DND-41 (cell line): ENCODE measurements around the gene HSCB.
"Not testable (repeated sequence)": the region's sequence is repeated elsewhere in the genome, so short reads cannot be mapped to it uniquely, and the experiment has no call there.

ENCODE experiments used
- ATAC-seq: fragments of 200-7000 bp; cut with Tn5 transposase; 3 replicates; pipeline ENCODE4 v1.9.1; 2021; ENCODE audit warnings: low read depth; ENCODE audit not compliant: insufficient read depth
- DNase-seq: peaks from one replicate; pipeline ENCODE4 v3.0.0-alpha.2; 2020
- H2AFZ ChIP-seq: 2 replicates; pipeline ENCODE4 v1.6.0; 2012; ENCODE audit warnings: low read depth, low read length
- H3K27ac ChIP-seq: 2 replicates; pipeline ENCODE4 v1.5.1; 2012; ENCODE audit warnings: low read length, inconsistent platforms
- H3K27me3 ChIP-seq: fragments of 200-600 bp; sonication (generic); 2 replicates; pipeline ENCODE4 v1.6.0; 2012; ENCODE audit warnings: low read length, mild to moderate bottlenecking, inconsistent platforms; ENCODE audit not compliant: insufficient read depth, poor library complexity
- H3K36me3 ChIP-seq: 2 replicates; pipeline ENCODE4 v1.5.1; 2012; ENCODE audit warnings: low read length, inconsistent platforms; ENCODE audit not compliant: insufficient read depth
- H3K4me1 ChIP-seq: 2 replicates; pipeline ENCODE4 v1.5.1; 2012; ENCODE audit warnings: mild to moderate bottlenecking, low read length; ENCODE audit not compliant: insufficient read depth
- H3K4me2 ChIP-seq: 2 replicates; pipeline ENCODE4 v1.6.0; 2012; ENCODE audit warnings: mild to moderate bottlenecking, moderate library complexity, low read length, inconsistent platforms; ENCODE audit not compliant: insufficient read depth
- H3K4me3 ChIP-seq, 2 experiments: fragments of 200-600 bp in 1 of 2; shearing (Covaris generic) in 1 of 2; 2 replicates each; pipeline ENCODE4 v1.5.1; 2012 to 2016; ENCODE audit warnings: inconsistent platforms in 2 of 2, low read length in 2 of 2, mild to moderate bottlenecking in 2 of 2, low read depth in 1 of 2, moderate library complexity in 1 of 2
- H3K79me2 ChIP-seq: 2 replicates; pipeline ENCODE4 v1.6.0; 2012; ENCODE audit warnings: low read length, inconsistent platforms; ENCODE audit not compliant: insufficient read depth
- H3K9ac ChIP-seq: 2 replicates; pipeline ENCODE4 v1.6.0; 2012; ENCODE audit warnings: low read depth, mild to moderate bottlenecking, inconsistent platforms, low read length, moderate library complexity
- H3K9me3 ChIP-seq: 2 replicates; pipeline ENCODE4 v1.5.1; 2012; ENCODE audit warnings: low read length, moderate library complexity, mild to moderate bottlenecking, inconsistent platforms; ENCODE audit not compliant: insufficient read depth, severe bottlenecking
- H4K20me1 ChIP-seq: 2 replicates; pipeline ENCODE4 v1.6.0; 2012; ENCODE audit warnings: low read length; ENCODE audit not compliant: insufficient read depth
- CTCF ChIP-seq: IDR thresholded peaks from 2 replicates; pipeline ENCODE4 v1.5.1; 2012; ENCODE audit warnings: borderline replicate concordance, low read length, moderate library complexity, mild to moderate bottlenecking; ENCODE audit not compliant: poor library complexity, severe bottlenecking; ENCODE audit errors: extremely low read depth
- EZH2 ChIP-seq: IDR thresholded peaks from 3 replicates; pipeline ENCODE4 v1.6.1; 2012; ENCODE audit warnings: borderline replicate concordance, low read depth, mild to moderate bottlenecking, moderate library complexity, low read length, inconsistent platforms; ENCODE audit not compliant: severe bottlenecking

Gene HSCB

GRCh38 chr22:28800308-28801041 lies 58.6 kb downstream of the HSCB start, which contains the start of gene XBP1:
TSS of gene XBP1 (minus strand) at chr22:28800569.
- H3K4me1 ChIP-seq = peaks cover 65% of the 10 kb centered on the region
- TF ChIP-seq EZH2 (no peak), CTCF (no peak)
- H2AFZ ChIP-seq = 0 out of 2 replicates have a peak within 1 kb of the TSS, but pooled peaks have one; percentile 1
- ATAC-seq (peak; percentile 79), DNase-seq (peak; percentile 91)
- peaks cover 47% of the 10 kb centered on the region for H3K36me3 ChIP-seq
- peak within 1 kb of the TSS; percentile 99 for H3K27ac ChIP-seq
- no peaks in the 10 kb centered on the region for H3K27me3 ChIP-seq
- no peaks in the 10 kb centered on the region for H3K9me3 ChIP-seq
- peaks cover 34% of the 10 kb centered on the region for H4K20me1 ChIP-seq
- peak within 1 kb of the TSS; percentile 65 to 71 for H3K4me3 ChIP-seq
- peaks cover 91% of the 10 kb centered on the region for H3K79me2 ChIP-seq
- peak within 1 kb of the TSS; percentile 64 for H3K4me2 ChIP-seq
- peak within 1 kb of the TSS; percentile 98 for H3K9ac ChIP-seq

- H3K79me2 ChIP-seq = peaks cover 87% of the 10 kb centered on the region
- DNase-seq (peak; percentile 90), ATAC-seq (peak; percentile 64)
- no peaks in the 10 kb centered on the region for H3K27me3 ChIP-seq
- no peaks in the 10 kb centered on the region for H3K9me3 ChIP-seq
- peaks cover 63% of the 10 kb centered on the region for H3K4me1 ChIP-seq
- peak overlapping the region; percentile 65 to 71 for H3K4me3 ChIP-seq
- H3K4me2 ChIP-seq = peak overlapping the region; percentile 64
- H4K20me1 ChIP-seq = peaks cover 19% of the 10 kb centered on the region
- TF ChIP-seq EZH2 = no peak
- no peak for TF ChIP-seq CTCF
- peak overlapping the region; percentile 99 for H3K27ac ChIP-seq
- H3K36me3 ChIP-seq = peaks cover 31% of the 10 kb centered on the region
- peak overlapping the region; percentile 98 for H3K9ac ChIP-seq
- H2AFZ ChIP-seq = no peak overlapping the region
These were observed 60.2 kb downstream of the HSCB start for GRCh38 chr22:28801845-28802594.

- Histone ChIP-seq H3K27me3 (no peaks in the 10 kb centered on the region), H3K4me1 (peaks cover 60% of the 10 kb centered on the region), H2AFZ (no peak overlapping the region), H3K9me3 (no peaks in the 10 kb centered on the region), H3K27ac (peak overlapping the region; percentile 99), H3K36me3 (peaks cover 26% of the 10 kb centered on the region), H3K4me2 (peak overlapping the region; percentile 64), H3K9ac (peak overlapping the region; percentile 98), H3K4me3 (peak overlapping the region in 1 of 2 experiments; percentile 65; a peak in 2 of 4 replicates), H4K20me1 (peaks cover 14% of the 10 kb centered on the region), H3K79me2 (peaks cover 87% of the 10 kb centered on the region)
- peak; percentile 63 for DNase-seq
- ATAC-seq = peak; percentile 23
- peak; percentile 69 for TF ChIP-seq CTCF
- no peak for TF ChIP-seq EZH2
These were observed 60.8 kb downstream of the HSCB start for GRCh38 chr22:28802595-28803123.

- not testable (repeated sequence) for H3K9me3 ChIP-seq, ATAC-seq, H3K9ac ChIP-seq, H3K4me2 ChIP-seq, H2AFZ ChIP-seq, H3K36me3 ChIP-seq, DNase-seq, H3K4me3 ChIP-seq, H3K27me3 ChIP-seq, H4K20me1 ChIP-seq
- peak overlapping the region; percentile 99 for H3K27ac ChIP-seq
- peaks cover 82% of the 10 kb centered on the region for H3K79me2 ChIP-seq
- H3K4me1 ChIP-seq = peaks cover 83% of the 10 kb centered on the region
These were observed 63.6 kb downstream of the HSCB start for GRCh38 chr22:28805426-28805825.
